Neural cell (in vitro differentiated cells): Measurements from ENCODE around the gene GPR84.

Experiments
- CTCF ChIP-seq: fragments of 450-650 bp; IDR thresholded peaks from 2 replicates; pipeline ENCODE4 v1.5.1; 2014; ENCODE audit warnings: antibody characterized with exemption, mild to moderate bottlenecking, moderate library complexity; ENCODE audit not compliant: poor library complexity, severe bottlenecking
- EP300 ChIP-seq: fragments of 450-650 bp; conservative IDR thresholded peaks from 2 replicates; pipeline ENCODE4 v1.6.1; 2014; ENCODE audit warnings: antibody characterized with exemption, mild to moderate bottlenecking, moderate library complexity; ENCODE audit not compliant: poor library complexity, severe bottlenecking
- EZH2 ChIP-seq: fragments of 200-600, 300-800 bp; shearing (Covaris generic), sonication (generic); IDR thresholded peaks from 2 replicates; pipeline ENCODE4 v1.6.1; 2014; ENCODE audit warnings: antibody characterized with exemption, low read length, borderline replicate concordance, mild to moderate bottlenecking; ENCODE audit not compliant: insufficient read depth, poor library complexity, severe bottlenecking
- POLR2AphosphoS5 ChIP-seq: IDR thresholded peaks from 2 replicates; pipeline ENCODE4 v1.6.1; 2012
- SMC3 ChIP-seq: fragments of 450-650 bp; conservative IDR thresholded peaks from 2 replicates; pipeline ENCODE4 v1.6.1; 2014; ENCODE audit warnings: antibody characterized with exemption, mild to moderate bottlenecking, moderate library complexity; ENCODE audit not compliant: poor library complexity

- TF ChIP-seq CTCF: no peak
- no peak for TF ChIP-seq EZH2
- TF ChIP-seq EP300: no peak
- no peak for TF ChIP-seq SMC3
- no peak for TF ChIP-seq POLR2AphosphoS5
Measured at GRCh38 chr12:54356951-54357356, 7.3 kb downstream of the GPR84 start.
